Glutamatergic neuron (in vitro differentiated cells): ENCODE measurements around the gene LRRC7. TPM values are rescaled to one million over a fixed set of nuclear protein-coding genes. Genes with fewer than 3 reads are reported as not detected.

Experiments
- DNase-seq: peaks from one replicate; pipeline ENCODE4 v3.0.0; 2022
- H3K27ac Mint-ChIP-seq: one replicate; pipeline ENCODE4 v1.8.0; 2020; ENCODE audit warnings: mild to moderate bottlenecking, mixed read lengths, inconsistent platforms; ENCODE audit not compliant: unreplicated experiment
- H3K27me3 Mint-ChIP-seq: one replicate; pipeline ENCODE4 v1.8.0; 2020; ENCODE audit warnings: mild to moderate bottlenecking, moderate library complexity, mixed read lengths, inconsistent platforms; ENCODE audit not compliant: unreplicated experiment
- H3K36me3 Mint-ChIP-seq: one replicate; pipeline ENCODE4 v1.8.0; 2020; ENCODE audit warnings: mild to moderate bottlenecking, mixed read lengths, inconsistent platforms; ENCODE audit not compliant: unreplicated experiment
- H3K4me1 Mint-ChIP-seq: one replicate; pipeline ENCODE4 v1.8.0; 2020; ENCODE audit warnings: mild to moderate bottlenecking, low read depth, mixed read lengths, inconsistent platforms; ENCODE audit not compliant: unreplicated experiment
- H3K4me3 Mint-ChIP-seq: one replicate; pipeline ENCODE4 v1.8.0; 2020; ENCODE audit warnings: mild to moderate bottlenecking, mixed read lengths, inconsistent platforms; ENCODE audit not compliant: unreplicated experiment
- H3K9me3 Mint-ChIP-seq: one replicate; pipeline ENCODE4 v1.8.0; 2020; ENCODE audit warnings: mild to moderate bottlenecking, moderate library complexity, mixed read lengths, inconsistent platforms; ENCODE audit not compliant: unreplicated experiment
- CTCF ChIP-seq: fragments of 200-600 bp; sonication (generic); IDR thresholded peaks from one replicate; pipeline ENCODE4 v1.5.0; 2021; ENCODE audit not compliant: partially characterized antibody, unreplicated experiment
- total RNA-seq: library from RNA; stranded (reverse); fragmentation: NEBNext Ultra II Directional; extraction: Animal tissue kit (Norgen Biotek cat#: 25700); gene quantifications from one replicate; pipeline ENCODE4 v1.2.1, GENCODE V29; 2021; ENCODE audit not compliant: unreplicated experiment

LRRC7 gene
- total RNA-seq, 1 donor from 2014 or later = 19.1 TPM

- peaks cover 29% of the 10 kb centered on the region for H3K4me1 Mint-ChIP-seq
- peaks cover 5% of the 10 kb centered on the region for H3K27me3 Mint-ChIP-seq
- H3K9me3 Mint-ChIP-seq = peaks cover 10% of the 10 kb centered on the region
- H3K36me3 Mint-ChIP-seq = peaks cover 6% of the 10 kb centered on the region
- peak overlapping the region; percentile 78 for H3K4me3 Mint-ChIP-seq
- no peak for TF ChIP-seq CTCF
- H3K27ac Mint-ChIP-seq = peak overlapping the region; percentile 98
- peak; percentile 61 for DNase-seq
Observed at GRCh38 chr1:69824932-69825331, 257.2 kb downstream of the LRRC7 start.

GRCh38 chr1:69827732-69828131, 260.0 kb downstream of the LRRC7 start:
- Mint-ChIP-seq H3K4me1 (peaks cover 31% of the 10 kb centered on the region), H3K36me3 (peaks cover 7% of the 10 kb centered on the region), H3K27me3 (peaks cover 6% of the 10 kb centered on the region), H3K9me3 (peaks cover 9% of the 10 kb centered on the region), H3K4me3 (no peak overlapping the region), H3K27ac (peak overlapping the region; percentile 64)
- DNase-seq = no peak
- no peak for TF ChIP-seq CTCF

GRCh38 chr1:69833536-69833935, 265.8 kb downstream of the LRRC7 start:
- Mint-ChIP-seq H3K4me1 (peaks cover 5% of the 10 kb centered on the region), H3K4me3 (no peak overlapping the region), H3K27me3 (peaks cover 2% of the 10 kb centered on the region), H3K27ac (no peak overlapping the region), H3K9me3 (peaks cover 4% of the 10 kb centered on the region), H3K36me3 (peaks cover 7% of the 10 kb centered on the region)
- TF ChIP-seq CTCF = no peak
- no peak for DNase-seq

GRCh38 chr1:69834336-69834735, 266.6 kb downstream of the LRRC7 start:
- Mint-ChIP-seq H3K27ac (no peak overlapping the region), H3K36me3 (peaks cover 7% of the 10 kb centered on the region), H3K4me1 (peaks cover 5% of the 10 kb centered on the region), H3K27me3 (peaks cover 2% of the 10 kb centered on the region), H3K9me3 (peaks cover 4% of the 10 kb centered on the region), H3K4me3 (no peak overlapping the region)
- no peak for TF ChIP-seq CTCF
- DNase-seq = no peak

- Mint-ChIP-seq H3K27ac (no peak overlapping the region), H3K27me3 (peaks cover 2% of the 10 kb centered on the region), H3K9me3 (peaks cover 4% of the 10 kb centered on the region), H3K4me3 (no peak overlapping the region), H3K36me3 (peaks cover 7% of the 10 kb centered on the region), H3K4me1 (peaks cover 5% of the 10 kb centered on the region)
- no peak for TF ChIP-seq CTCF
- no peak for DNase-seq
Observed at GRCh38 chr1:69835955-69836354, 268.2 kb downstream of the LRRC7 start.
